H1 (cell line): ENCODE data around the gene HSF5. TPM values are rescaled to one million over a fixed set of nuclear protein-coding genes. Genes with fewer than 3 reads are reported as not detected.

ENCODE experiments used
- polyA plus RNA-seq, 7 experiments: library from polyadenylated mRNA; depleted of rRNA in 3 of 7; stranded (reverse) in 5 of 7; unstranded in 2 of 7; fragments of >200 nt in 5 of 7; fragments of 200-250 nt in 2 of 7; gene quantifications; 1 replicate in 5 of 7; 2 replicates in 1 of 7; 4 replicates in 1 of 7; pipeline versions ENCODE4 v1.2.1 to v1.2.3, GENCODE V29; 2011 to 2013; ENCODE audit warnings: missing spikeins in 2 of 7, mixed read lengths in 2 of 7
- total RNA-seq: library from RNA; stranded (reverse); fragmentation: NEBNext Ultra II Directional; extraction: Animal tissue kit (Norgen Biotek cat#: 25700); gene quantifications from 2 replicates; pipeline ENCODE4 v1.2.1, GENCODE V29; 2021

The HSF5 gene
- total and polyA plus RNA-seq, 2 of the 8 experiments (the other 6 are each of a cell fraction or from before 2014, with no cell fraction given), result not detected

Other genes starting within 250 kb of the HSF5 start
- gene LPO, start 249.8 kb downstream of the HSF5 start, total RNA-seq, result 0.44 and 0.52 TPM in 2 replicates
- gene LPO, start 249.8 kb downstream of the HSF5 start, polyA plus RNA-seq (2011; rRNA removed), result 0.38 and 0.46 TPM in 2 replicates
- 0.74 TPM in 1 of 2 replicates, not detected in the other for gene MPO, start 207.5 kb downstream of the HSF5 start, total RNA-seq
- 0.06 and 0.13 TPM in 2 replicates for gene MPO, start 207.5 kb downstream of the HSF5 start, polyA plus RNA-seq (2011; rRNA removed)
- 9.2 and 9.8 TPM in 2 replicates for gene TSPOAP1, start 159.6 kb downstream of the HSF5 start, total RNA-seq
- 7.6 and 9.8 TPM in 2 replicates for gene TSPOAP1, start 159.6 kb downstream of the HSF5 start, polyA plus RNA-seq (2011; rRNA removed)
- gene SUPT4H1, start 136.2 kb downstream of the HSF5 start, total RNA-seq, result 103 and 112 TPM in 2 replicates
- 115 and 143 TPM in 2 replicates for gene SUPT4H1, start 136.2 kb downstream of the HSF5 start, polyA plus RNA-seq (2011; rRNA removed)
- gene RNF43, start 70.9 kb downstream of the HSF5 start, total RNA-seq, result 0.89 and 2.4 TPM in 2 replicates
- 1.5 and 2.3 TPM in 2 replicates for gene RNF43, start 70.9 kb downstream of the HSF5 start, polyA plus RNA-seq (2011; rRNA removed)
- gene MTMR4, start 26.2 kb upstream of the HSF5 start, total RNA-seq, result 33.4 and 39.2 TPM in 2 replicates
- 15.9 and 17.7 TPM in 2 replicates for gene MTMR4, start 26.2 kb upstream of the HSF5 start, polyA plus RNA-seq (2011; rRNA removed)
- 0.88 and 2.5 TPM in 2 replicates for gene TEX14, start 203.6 kb upstream of the HSF5 start, total RNA-seq
- gene TEX14, start 203.6 kb upstream of the HSF5 start, polyA plus RNA-seq (2011; rRNA removed), result 0.55 and 0.83 TPM in 2 replicates
- 10.2 and 10.4 TPM in 2 replicates for gene RAD51C, start 204.2 kb upstream of the HSF5 start, total RNA-seq
- 9.6 and 21.7 TPM in 2 replicates for gene RAD51C, start 204.2 kb upstream of the HSF5 start, polyA plus RNA-seq (2011; rRNA removed)